Hematopoietic multipotent progenitor cell treated with erythropoietin and hydrocortisone succinate and interleukin-3 and kit ligand, for 15 days (in vitro differentiated cells): Measurements from ENCODE around the gene CD4.
A peak's percentile ranks its signal among the peaks of the same experiment; 100 is the strongest.
"Not testable (repeated sequence)": the region's sequence is repeated elsewhere in the genome, so short reads cannot be mapped to it uniquely, and the experiment has no call there.

Experiments used
- DNase-seq: peaks from one replicate; pipeline ENCODE4 v3.0.0-alpha.2; 2015; ENCODE audit warnings: low spot score

CD4 gene

GRCh38 chr12:6868211-6869048 is 79.1 kb downstream of the CD4 start:
- DNase-seq: peak; percentile 40

- DNase-seq: peak; percentile 92
These were observed 80.0 kb downstream of the CD4 start for GRCh38 chr12:6869049-6870021.

- DNase-seq: not testable (repeated sequence)
These were observed 81.0 kb downstream of the CD4 start for GRCh38 chr12:6870304-6870703.
